Mucosa of stomach (tissue), 1 donor: Measurements from ENCODE around the gene ITIH1.

Source experiments
- H3K27me3 ChIP-seq: one replicate; pipeline ENCODE4 v1.7.0; 2013; ENCODE audit warnings: mild to moderate bottlenecking, low read length; ENCODE audit not compliant: control insufficient read depth, insufficient read depth
- H3K36me3 ChIP-seq: one replicate; pipeline ENCODE4 v1.7.0; 2013; ENCODE audit warnings: low read length; ENCODE audit not compliant: control insufficient read depth, insufficient read depth
- H3K4me1 ChIP-seq: one replicate; pipeline ENCODE4 v1.7.0; 2013; ENCODE audit warnings: mild to moderate bottlenecking, low read length; ENCODE audit not compliant: control insufficient read depth, insufficient read depth
- H3K4me3 ChIP-seq: one replicate; pipeline ENCODE4 v1.7.0; 2013; ENCODE audit warnings: low read length
- H3K9ac ChIP-seq: one replicate; pipeline ENCODE4 v1.7.0; 2013; ENCODE audit warnings: mild to moderate bottlenecking, low read length, moderate library complexity
- H3K9me3 ChIP-seq: one replicate; pipeline ENCODE4 v1.7.0; 2013; ENCODE audit warnings: mild to moderate bottlenecking, low read length, moderate library complexity; ENCODE audit not compliant: control insufficient read depth
- donor health status: Pancreatic carcinoma.

The ITIH1 gene

DNA sequence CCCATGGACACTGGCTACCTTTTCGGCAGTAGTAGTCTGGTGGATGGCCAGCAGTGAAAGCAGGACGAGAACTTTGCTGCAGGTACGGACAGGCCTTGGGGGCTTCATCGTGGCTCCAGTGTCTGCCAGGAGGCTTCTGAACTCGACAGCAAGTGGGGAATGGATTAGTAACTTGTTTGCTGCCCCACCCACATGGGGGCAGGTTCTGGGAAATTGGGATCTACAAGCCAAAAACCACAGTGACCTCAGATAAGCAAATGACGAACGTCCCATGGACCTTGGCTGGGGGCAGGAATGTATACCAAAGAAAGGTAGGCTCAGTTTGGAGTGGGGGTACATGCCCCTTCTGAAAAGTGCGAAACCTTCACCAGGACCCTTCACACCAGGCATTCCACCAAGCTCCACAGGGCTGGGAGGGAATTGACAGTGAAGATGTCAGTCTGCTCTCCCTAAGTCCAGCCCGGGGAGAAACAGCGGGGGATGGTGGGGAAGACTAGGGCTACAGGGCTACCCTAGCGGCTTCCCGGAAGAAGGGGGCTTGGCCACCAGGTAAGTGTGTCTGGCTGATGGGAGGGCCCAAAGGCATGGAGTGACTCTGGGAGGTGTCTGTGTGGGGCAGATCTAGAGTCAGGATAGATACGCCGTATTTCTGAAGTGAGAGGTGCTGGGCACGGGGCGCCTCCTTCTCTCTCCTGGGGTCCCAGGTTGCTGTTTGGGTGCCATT lies 53.3 kb downstream of the ITIH1 start, which contains the start of gene ITIH4:
Gene ITIH4 (minus strand): TSS at position 138 of the 724 bp plus-strand sequence. CDS start 30 bp downstream, at position 108.
- peaks cover 6% of the 10 kb centered on the region for H3K4me1 ChIP-seq
- H3K4me3 ChIP-seq = no peak within 1 kb of the TSS
- no peaks in the 10 kb centered on the region for H3K27me3 ChIP-seq
- no peak within 1 kb of the TSS for H3K9ac ChIP-seq
- no peaks in the 10 kb centered on the region for H3K9me3 ChIP-seq
- H3K36me3 ChIP-seq = no peaks in the 10 kb centered on the region

DNA sequence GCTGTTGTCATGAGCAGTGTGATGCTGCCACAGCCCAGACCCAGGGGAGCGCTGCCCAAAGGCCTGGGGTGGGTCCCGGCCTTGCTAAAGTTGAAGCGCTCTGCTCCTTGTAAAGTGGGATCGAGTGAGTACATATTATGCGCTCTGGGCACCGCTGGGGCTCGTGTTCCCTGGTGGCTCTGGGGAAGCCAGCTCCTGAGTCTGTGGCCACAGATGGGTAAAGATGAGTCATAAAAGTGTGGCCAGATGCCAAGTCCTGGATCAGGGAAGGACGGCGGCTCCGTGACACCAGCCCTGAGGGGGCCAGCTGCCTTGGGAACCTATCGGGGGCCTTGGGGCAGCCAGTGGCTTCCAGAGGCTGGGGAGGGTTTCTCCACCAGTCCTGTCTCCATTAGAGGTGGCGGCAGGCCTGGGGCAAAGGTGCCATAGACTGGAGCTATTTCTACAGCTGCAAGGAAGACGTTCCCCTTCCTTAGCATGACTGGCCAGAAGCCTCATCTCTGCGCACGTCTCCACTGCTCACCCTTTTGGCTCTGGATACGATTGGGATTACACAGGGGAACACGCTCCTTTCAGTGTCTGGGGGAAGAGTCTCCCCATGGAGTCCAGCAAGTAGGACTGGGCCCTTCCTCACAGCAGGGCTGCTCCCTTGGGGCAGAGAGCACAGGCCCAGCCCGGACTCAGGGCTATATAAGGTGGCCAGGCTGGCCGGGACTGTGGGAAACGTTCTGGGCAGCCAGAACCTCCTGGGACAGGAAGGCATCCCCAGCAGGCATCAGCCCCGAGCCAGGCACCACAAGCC lies 54.3 kb downstream of the ITIH1 start:
- no peaks in the 10 kb centered on the region for H3K9me3 ChIP-seq
- H3K9ac ChIP-seq = no peak overlapping the region
- H3K4me1 ChIP-seq = peaks cover 6% of the 10 kb centered on the region
- H3K27me3 ChIP-seq = no peaks in the 10 kb centered on the region
- H3K4me3 ChIP-seq = no peak overlapping the region
- no peaks in the 10 kb centered on the region for H3K36me3 ChIP-seq

DNA sequence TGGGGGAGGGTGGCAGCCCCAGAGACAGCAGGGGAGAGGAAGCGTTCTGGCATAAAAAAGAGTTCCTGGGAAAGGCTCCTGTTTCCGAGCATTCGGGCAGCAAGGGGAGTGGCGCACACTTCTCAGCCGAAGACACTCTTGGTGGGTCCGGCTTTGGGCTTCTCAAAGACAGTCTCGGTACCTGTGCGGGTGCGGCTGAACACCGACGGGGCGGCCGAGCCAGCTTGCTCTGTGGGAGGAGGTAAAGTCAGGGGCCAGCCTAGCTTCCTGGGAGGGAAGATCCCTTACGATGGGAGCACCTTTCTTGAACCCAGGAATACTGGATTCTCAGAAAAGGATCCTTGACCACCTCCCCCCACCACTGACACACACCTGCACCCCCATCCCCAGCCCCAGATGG lies 55.8 kb downstream of the ITIH1 start:
- Histone ChIP-seq H3K9me3 (no peaks in the 10 kb centered on the region), H3K4me1 (no peaks in the 10 kb centered on the region), H3K9ac (no peak overlapping the region), H3K27me3 (no peaks in the 10 kb centered on the region), H3K4me3 (no peak overlapping the region), H3K36me3 (no peaks in the 10 kb centered on the region)

DNA sequence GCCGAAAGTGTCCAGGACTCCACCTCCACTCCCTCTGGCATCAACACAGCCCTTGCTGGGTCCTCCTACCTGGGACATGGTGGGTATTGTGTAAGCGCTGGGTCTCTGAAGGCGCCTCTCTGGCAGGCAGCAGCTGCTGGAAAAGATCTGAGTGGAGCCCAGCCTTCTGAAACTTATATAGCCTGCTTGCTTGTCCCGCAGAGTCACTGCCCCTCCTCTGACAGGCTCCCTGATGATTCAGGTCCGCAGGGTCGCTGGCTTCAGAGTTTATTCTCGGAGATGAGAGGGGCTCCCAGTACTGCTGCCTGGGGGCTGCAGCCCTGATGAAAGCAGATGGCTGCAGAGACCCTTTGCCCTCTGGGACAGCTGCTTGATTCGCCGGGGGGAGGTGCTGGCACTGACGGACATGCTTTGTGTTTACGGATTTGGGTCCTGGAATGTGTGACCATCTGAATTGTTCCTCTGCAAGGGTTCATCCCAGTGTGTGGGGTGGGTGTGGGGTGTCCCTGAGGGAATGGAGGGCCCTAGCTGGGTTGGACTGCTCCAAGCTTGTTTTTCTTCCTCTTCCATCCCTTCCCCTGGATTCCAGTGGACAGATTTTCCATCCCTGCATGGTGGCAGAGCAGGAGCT lies 57.6 kb downstream of the ITIH1 start, which contains the start of gene MUSTN1:
Gene MUSTN1 (minus strand): TSS at position 149 of the 631 bp plus-strand sequence. CDS start 71 bp downstream, at position 78.
- no peaks in the 10 kb centered on the region for H3K27me3 ChIP-seq
- no peaks in the 10 kb centered on the region for H3K9me3 ChIP-seq
- no peak within 1 kb of the TSS for H3K9ac ChIP-seq
- no peaks in the 10 kb centered on the region for H3K4me1 ChIP-seq
- H3K36me3 ChIP-seq = no peaks in the 10 kb centered on the region
- H3K4me3 ChIP-seq = no peak within 1 kb of the TSS

DNA sequence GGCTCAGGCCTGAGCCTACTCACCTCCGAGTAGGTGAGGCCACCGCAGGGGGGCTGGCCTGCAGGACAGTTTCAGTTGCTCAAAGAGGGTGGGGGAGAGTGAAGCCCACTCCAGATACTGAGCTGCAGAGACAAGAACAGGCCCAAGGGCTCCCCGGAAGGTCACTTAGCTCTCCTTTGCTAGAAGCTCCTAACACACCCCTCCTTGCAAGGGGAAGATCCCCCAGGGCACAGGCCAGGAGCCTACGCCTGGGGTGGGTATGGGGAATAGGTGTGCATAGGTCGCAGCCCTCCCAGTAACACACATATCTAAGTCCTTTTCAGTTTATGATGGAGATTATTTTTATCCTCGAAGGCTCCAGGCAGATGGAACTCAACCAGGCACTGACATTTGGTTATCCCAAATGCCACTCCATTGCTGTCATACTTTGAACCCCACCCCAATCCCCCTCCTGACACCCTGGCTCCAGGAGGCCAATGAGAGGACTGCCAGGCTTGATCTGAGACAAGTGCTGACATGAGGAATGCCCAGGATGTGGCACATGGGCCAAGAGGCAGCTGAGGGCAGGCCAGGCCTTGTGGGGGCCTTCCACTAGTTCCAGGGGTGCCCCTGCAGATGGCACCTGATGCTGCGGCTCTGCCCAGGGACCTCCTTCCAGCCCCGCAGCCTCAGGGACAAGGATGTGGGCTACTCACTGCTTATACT lies 58.5 kb downstream of the ITIH1 start:
- H3K4me1 ChIP-seq = no peaks in the 10 kb centered on the region
- H3K36me3 ChIP-seq = no peaks in the 10 kb centered on the region
- H3K4me3 ChIP-seq = no peak overlapping the region

DNA sequence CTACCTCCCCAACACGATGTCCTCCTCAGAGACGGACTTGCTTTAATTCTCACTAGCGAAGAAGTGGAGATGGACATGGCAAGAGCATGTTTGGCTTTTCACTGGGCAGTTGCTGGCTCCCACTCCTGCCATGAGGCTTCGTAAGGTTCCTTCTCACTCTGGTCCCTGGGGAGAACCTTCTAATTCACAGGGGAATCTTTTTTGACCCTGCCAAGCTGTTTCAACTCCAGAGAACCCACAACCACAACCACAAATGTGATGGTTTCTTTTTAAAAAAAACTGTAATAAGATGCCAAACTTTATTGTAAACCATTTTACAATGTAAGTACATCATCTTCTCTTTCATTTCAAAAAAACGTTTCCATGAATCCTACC lies 59.1 kb downstream of the ITIH1 start:
- no peaks in the 10 kb centered on the region for H3K9me3 ChIP-seq
- no peak overlapping the region for H3K4me3 ChIP-seq
- H3K9ac ChIP-seq = no peak overlapping the region
- H3K4me1 ChIP-seq = no peaks in the 10 kb centered on the region
- no peaks in the 10 kb centered on the region for H3K36me3 ChIP-seq
- no peaks in the 10 kb centered on the region for H3K27me3 ChIP-seq

More for the DNA sequence above, 58.5 kb downstream of the ITIH1 start:
- Histone ChIP-seq H3K27me3 (no peaks in the 10 kb centered on the region), H3K9ac (no peak overlapping the region), H3K9me3 (no peaks in the 10 kb centered on the region)

DNA sequence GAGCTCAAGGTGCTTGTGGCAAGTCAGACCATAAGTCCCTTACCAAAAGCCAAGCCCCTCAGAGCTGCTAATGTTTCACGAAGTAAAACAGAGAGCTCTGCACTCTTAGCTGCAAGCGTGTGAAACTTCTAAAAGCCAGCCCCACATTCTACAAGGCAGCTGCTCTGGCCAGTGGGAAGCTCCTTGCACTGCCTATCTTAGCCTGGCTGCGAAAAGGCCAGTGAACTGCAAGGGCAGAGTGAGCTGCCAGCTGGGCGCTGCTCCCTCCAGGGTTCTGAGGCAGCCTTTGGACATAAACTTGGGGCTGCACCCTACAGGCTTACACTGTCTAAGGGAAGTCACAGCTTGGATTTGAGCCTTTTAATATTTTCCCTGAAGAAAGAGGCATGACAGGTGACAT lies 59.6 kb downstream of the ITIH1 start:
- no peak overlapping the region for H3K9ac ChIP-seq
- no peaks in the 10 kb centered on the region for H3K9me3 ChIP-seq
- no peak overlapping the region for H3K4me3 ChIP-seq
- no peaks in the 10 kb centered on the region for H3K36me3 ChIP-seq
- no peaks in the 10 kb centered on the region for H3K27me3 ChIP-seq
- no peaks in the 10 kb centered on the region for H3K4me1 ChIP-seq

DNA sequence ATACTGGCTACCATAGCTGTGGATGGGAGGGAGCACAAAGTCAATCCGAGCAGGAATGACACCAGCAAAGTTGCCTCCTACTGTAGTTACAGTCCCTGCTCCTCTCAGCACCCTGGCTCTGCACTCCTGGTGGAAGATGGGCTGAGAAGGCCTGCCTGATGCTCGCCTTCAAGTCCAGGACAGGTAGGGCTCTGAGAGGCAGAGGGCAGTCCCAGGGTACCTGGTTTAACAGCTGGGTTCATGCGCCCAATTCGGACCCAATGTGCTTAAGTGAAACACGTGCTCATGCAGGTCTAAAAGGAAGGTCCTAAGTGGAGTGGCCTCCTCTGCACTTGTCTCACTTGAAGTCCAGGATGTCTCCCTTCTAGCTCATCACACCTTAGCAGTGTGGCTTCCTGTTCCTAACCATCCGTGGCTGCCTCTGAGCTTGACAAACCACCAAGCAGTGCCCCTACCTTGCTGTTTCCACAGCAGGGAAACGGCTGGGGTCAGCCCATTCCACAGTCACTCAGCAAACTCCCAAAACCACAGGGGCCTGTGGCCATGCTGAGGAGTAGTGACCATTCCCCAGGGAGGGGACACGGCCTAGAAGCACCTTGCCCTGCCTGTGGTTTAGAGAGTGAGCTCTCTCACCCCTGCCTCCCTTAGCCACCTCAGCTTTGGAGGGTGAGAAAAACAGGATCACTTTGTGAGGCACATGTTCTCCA lies 61.3 kb downstream of the ITIH1 start:
- H3K36me3 ChIP-seq = peaks cover 6% of the 10 kb centered on the region
- no peaks in the 10 kb centered on the region for H3K27me3 ChIP-seq
- no peak overlapping the region for H3K9ac ChIP-seq
- H3K4me1 ChIP-seq = peaks cover 8% of the 10 kb centered on the region
- H3K9me3 ChIP-seq = no peaks in the 10 kb centered on the region
- H3K4me3 ChIP-seq = no peak overlapping the region

DNA sequence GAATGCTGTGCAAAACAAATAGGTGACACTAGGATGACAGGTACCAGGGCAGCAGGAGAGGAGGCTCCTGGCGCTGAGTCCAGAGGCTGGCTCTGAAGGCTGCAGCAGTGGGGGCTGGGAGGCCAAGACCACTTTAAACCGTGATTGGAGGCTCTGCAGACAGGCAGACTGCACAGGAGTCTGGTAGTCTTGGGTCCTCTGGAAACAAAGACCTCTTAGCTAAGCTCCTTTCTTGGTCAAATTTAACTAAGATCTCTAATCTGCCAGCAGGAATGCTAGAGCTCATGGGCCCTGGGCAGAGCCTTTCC lies 61.8 kb downstream of the ITIH1 start:
- Histone ChIP-seq H3K4me3 (no peak overlapping the region), H3K4me1 (peaks cover 8% of the 10 kb centered on the region), H3K9me3 (no peaks in the 10 kb centered on the region), H3K9ac (no peak overlapping the region), H3K36me3 (peaks cover 6% of the 10 kb centered on the region), H3K27me3 (no peaks in the 10 kb centered on the region)

DNA sequence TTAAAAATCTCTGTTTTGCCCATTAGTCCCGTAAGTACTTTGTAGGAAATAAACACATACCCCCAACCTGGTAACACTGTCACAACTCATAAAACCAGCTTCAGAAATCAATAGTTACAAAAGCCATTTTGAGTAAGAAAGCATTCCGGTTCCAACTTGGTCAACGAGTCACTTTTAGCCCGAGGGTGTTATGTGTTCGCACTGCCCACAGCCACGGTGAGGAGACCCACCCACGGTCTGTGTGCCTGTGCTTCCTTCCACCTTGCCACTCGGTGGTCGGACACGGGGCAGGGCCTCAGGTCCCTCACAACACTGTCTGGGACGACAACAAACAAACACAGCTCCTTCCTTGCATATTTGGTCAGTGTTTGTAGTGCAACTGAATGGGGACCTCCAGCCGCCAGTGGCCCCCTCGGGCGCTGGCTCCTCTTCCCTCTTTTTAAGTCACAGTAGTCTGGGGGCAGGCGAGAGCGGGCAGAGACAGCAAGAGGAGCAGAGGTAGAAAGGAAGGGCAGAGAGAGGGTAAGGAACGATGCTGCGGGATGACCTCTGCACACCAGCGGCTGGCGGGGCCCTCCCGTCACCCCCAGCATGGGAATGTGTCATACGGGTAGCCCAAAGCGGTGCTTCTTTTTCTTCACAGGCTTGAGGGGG lies 62.6 kb downstream of the ITIH1 start:
- Histone ChIP-seq H3K9me3 (no peaks in the 10 kb centered on the region), H3K36me3 (peaks cover 6% of the 10 kb centered on the region), H3K4me1 (peaks cover 8% of the 10 kb centered on the region)

More for the DNA sequence above, 62.6 kb downstream of the ITIH1 start:
- H3K9ac ChIP-seq = no peak overlapping the region
- H3K27me3 ChIP-seq = no peaks in the 10 kb centered on the region
- H3K4me3 ChIP-seq = no peak overlapping the region
